Measurements from ENCODE around the gene GNG7. TPM values are rescaled to one million over a fixed set of nuclear protein-coding genes. Genes with fewer than 3 reads are reported as not detected.
A peak's percentile ranks its signal among the peaks of the same experiment; 100 is the strongest.

GNG7 gene
- polyA plus RNA-seq, 1 experiment: 0.57 TPM

DNA sequence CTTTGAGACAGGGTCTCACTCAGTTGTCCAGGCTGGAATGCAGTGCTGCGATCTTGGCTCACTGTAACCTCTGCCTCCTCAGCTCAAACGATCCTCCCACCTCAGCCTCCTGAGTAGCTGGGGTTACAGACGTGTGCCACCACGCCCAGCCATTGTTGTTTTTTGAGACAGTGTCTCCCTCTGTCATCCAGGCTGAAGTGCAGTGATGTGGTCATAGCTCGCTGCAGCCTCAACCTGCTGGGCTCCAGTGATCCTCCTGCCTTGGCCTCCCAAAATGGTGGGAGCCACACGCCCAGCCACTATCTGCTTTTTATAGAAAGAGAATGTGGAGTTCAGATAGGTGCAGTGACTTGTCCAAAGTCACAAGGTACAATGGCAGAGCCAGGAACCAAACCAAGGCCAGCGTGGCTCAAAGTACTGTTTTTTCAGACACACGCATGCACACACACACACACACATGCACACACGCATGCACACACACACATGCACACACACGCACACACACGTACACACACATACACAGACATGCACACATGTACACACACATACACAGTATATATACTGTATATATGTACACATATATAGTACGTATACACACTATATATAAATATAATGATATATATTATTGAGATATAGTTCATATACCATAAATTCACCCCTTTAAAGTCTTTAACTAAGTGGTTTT, 220.0 kb downstream of the GNG7 start:
- ChIA-PET CTCF (interaction anchor here (0.6 kb wide), 1 partner anchor 10 kb away, joined by 6 read pairs; no protein-coding TSS in a partner anchor), POLR2A (no interaction called here)
- Histone ChIP-seq H3K9me3 (ENCODE audit: control insufficient read depth, insufficient read depth, low read length) (peaks cover 29% of the 10 kb centered on the region), H3K27ac (ENCODE audit: low read depth, low read length) (no peak overlapping the region), H3K4me3 (ENCODE audit: low read depth, low read length) (no peak overlapping the region), H3K27me3 (ENCODE audit: control insufficient read depth, insufficient read depth, low read length) (no peaks in the 10 kb centered on the region)
- no peak for TF ChIP-seq CTCF (IDR thresholded peaks at IDR 0.05; ENCODE audit: low read depth, low read length)
- DNase-seq (ENCODE audit: low read depth, low spot score): no peak

- Histone ChIP-seq H3K4me3 (ENCODE audit: low read depth, low read length) (no peak overlapping the region), H3K9me3 (ENCODE audit: control insufficient read depth, insufficient read depth, low read length) (peaks cover 33% of the 10 kb centered on the region), H3K27me3 (ENCODE audit: control insufficient read depth, insufficient read depth, low read length) (no peaks in the 10 kb centered on the region), H3K27ac (ENCODE audit: low read depth, low read length) (no peak overlapping the region)
- no peak for TF ChIP-seq CTCF (IDR thresholded peaks at IDR 0.05; ENCODE audit: low read depth, low read length)
- ChIA-PET CTCF (no interaction called here), POLR2A (interaction anchor here (1.0 kb wide), 1 partner anchor 98 kb away, joined by 3 read pairs; no protein-coding TSS in a partner anchor)
- no peak for DNase-seq (ENCODE audit: low read depth, low spot score)
Observed at GRCh38 chr19:2481466-2481865, 221.0 kb downstream of the GNG7 start.

- ChIA-PET CTCF (interaction anchor here (0.5 to 0.8 kb wide), 2 partner anchors 100 to 134 kb away, joined by 3 read pairs; no protein-coding TSS in a partner anchor), POLR2A (no interaction called here)
- Histone ChIP-seq H3K9me3 (ENCODE audit: control insufficient read depth, insufficient read depth, low read length) (peaks cover 33% of the 10 kb centered on the region), H3K27ac (ENCODE audit: low read depth, low read length) (no peak overlapping the region), H3K27me3 (ENCODE audit: control insufficient read depth, insufficient read depth, low read length) (no peaks in the 10 kb centered on the region), H3K4me3 (ENCODE audit: low read depth, low read length) (peak overlapping the region; percentile 94; the same call in 1 of the 2 replicates)
- TF ChIP-seq CTCF (IDR thresholded peaks at IDR 0.05; ENCODE audit: low read depth, low read length): no peak
- no peak for DNase-seq (ENCODE audit: low read depth, low spot score)
Observed at GRCh38 chr19:2479556-2480194, 222.8 kb downstream of the GNG7 start.

DNA sequence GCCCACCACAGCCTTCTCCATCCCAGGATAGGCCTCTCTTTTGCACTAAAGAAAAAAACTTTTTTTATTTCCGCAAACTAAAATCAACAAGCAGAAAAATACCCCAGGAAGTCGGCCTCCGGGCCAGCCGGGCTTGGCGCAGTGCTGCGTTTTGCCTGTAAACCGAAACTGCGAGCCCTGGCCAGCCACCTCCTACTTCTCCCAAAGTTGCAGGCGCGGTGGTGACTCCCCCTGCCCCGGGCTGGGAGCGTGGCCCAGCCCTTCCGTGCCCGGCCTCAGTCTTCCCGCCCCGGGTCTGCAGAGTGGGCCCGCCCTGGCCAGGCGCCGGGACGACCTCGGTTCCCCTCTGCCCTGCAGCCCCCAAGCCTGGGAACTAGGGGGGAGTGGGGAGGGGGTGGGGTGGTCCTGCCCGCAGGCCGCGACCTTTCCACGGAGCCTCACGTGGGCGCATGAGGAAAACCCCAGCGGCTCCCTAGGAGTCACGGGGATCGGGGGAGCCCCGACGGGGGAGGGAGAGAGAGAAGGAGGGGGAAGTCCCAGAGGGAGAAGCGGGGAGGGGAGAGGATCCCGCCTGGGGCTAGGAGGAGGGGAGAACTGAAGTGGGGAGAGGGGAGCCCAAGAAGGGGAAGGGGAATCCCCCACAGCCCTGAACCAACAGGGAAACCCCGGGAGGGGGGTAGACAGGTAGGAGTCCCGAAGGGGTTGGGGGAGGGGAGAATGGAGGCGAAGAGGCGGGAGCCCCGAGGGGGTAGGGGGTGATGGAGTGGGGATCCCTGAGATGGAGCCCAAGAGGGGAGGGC, 223.5 kb downstream of the GNG7 start:
- CTCF ChIA-PET: interaction anchor here (0.6 to 3.9 kb wide), 3 partner anchors 74 to 132 kb away, joined by 4 to 27 read pairs (median 20); no protein-coding TSS in a partner anchor
- POLR2A ChIA-PET: interaction anchor here (0.6 to 4.2 kb wide), 7 partner anchors 10 to 1450 kb away, joined by 3 to 266 read pairs (median 165); no protein-coding TSS in a partner anchor

More for the DNA sequence above, 223.5 kb downstream of the GNG7 start:
- peak overlapping the region; percentile 94 for H3K4me3 ChIP-seq (ENCODE audit: low read depth, low read length)
- H3K27me3 ChIP-seq (ENCODE audit: control insufficient read depth, insufficient read depth, low read length): no peaks in the 10 kb centered on the region
- no peak for TF ChIP-seq CTCF (IDR thresholded peaks at IDR 0.05; ENCODE audit: low read depth, low read length)
- no peak for DNase-seq (ENCODE audit: low read depth, low spot score)
- H3K9me3 ChIP-seq (ENCODE audit: control insufficient read depth, insufficient read depth, low read length): peaks cover 29% of the 10 kb centered on the region
- peak overlapping the region; percentile 61 for H3K27ac ChIP-seq (ENCODE audit: low read depth, low read length)
